ENCODE results near the gene LIN7C. TPM values are rescaled to one million over a fixed set of nuclear protein-coding genes. Genes with fewer than 3 reads are reported as not detected.

The LIN7C gene
- total and polyA plus RNA-seq, 2 of the 13 experiments (the other 11 are each of a cell fraction or from before 2014, with no cell fraction given): 14.8 to 37.2 TPM

DNA sequence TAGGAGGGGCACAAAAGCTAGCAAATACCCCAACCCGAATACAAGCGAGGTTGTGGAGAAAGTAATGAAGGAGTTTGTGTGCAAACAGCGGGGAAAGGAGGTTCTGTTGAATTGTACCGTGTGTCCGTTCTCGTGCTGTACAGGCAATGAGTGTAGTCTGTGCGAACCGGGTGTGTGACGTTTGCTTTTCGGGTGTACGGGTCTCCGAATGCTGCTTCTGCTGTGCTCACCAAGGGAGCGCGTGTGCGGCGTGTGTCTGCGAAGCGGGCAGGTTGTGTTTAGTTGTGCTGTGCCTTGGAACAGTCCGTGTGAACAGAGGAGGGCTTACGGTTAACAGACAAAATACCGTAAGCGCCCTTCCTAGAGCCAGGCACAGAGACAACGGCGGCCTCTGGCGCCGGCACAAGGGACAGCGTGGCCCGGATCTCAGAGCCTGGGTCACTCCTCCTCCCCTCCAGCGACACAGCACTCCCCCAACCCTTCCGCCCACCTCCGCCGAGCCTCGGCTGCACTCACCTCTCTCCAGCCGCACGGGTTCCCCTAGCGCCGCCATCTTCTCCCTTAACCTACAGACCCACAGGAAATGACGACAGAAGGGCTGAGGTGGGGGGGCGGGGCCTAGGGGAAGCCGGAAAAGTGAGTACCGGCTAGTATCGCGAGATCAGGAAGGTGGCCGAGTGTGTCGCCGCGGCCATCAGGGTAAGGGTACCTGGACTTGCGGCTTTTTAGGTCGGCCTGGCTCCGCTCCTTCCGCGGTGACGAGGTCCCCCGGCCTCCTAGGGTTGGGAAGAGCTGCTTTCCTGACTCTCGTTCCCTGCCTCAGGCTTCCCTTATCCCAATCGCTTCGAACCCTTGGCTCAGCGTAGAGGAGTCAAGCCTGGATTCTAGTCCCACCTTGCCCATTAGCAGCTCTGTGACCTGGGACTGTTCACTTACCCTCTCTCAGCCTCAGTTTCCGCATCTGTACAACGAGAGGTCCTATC, at the start of gene LIN7C (continued):
- TF ChIP-seq, protein P1, sequence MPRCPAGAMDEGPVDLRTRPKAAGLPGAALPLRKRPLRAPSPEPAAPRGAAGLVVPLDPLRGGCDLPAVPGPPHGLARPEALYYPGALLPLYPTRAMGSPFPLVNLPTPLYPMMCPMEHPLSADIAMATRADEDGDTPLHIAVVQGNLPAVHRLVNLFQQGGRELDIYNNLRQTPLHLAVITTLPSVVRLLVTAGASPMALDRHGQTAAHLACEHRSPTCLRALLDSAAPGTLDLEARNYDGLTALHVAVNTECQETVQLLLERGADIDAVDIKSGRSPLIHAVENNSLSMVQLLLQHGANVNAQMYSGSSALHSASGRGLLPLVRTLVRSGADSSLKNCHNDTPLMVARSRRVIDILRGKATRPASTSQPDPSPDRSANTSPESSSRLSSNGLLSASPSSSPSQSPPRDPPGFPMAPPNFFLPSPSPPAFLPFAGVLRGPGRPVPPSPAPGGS (CRISPR knock-in tag; IDR thresholded peaks at IDR 0.05): no peak
- TF ChIP-seq ZNF549 (CRISPR knock-in tag; IDR thresholded peaks at IDR 0.05) (no peak), NR2C2 (CRISPR knock-in tag; IDR thresholded peaks at IDR 0.05; ENCODE audit: borderline replicate concordance) (peak; percentile 90), SOX5 (CRISPR knock-in tag; IDR thresholded peaks at IDR 0.05; ENCODE audit: borderline replicate concordance) (no peak), KDM4B (CRISPR knock-in tag; IDR thresholded peaks at IDR 0.05) (no peak), ZNF367 (CRISPR knock-in tag; IDR thresholded peaks at IDR 0.05; ENCODE audit: borderline replicate concordance) (no peak), PHB2 (IDR thresholded peaks at IDR 0.05; ENCODE audit: partially characterized antibody) (no peak), NFE2L2 (IDR thresholded peaks at IDR 0.05; ENCODE audit: low read length) (no peak), NFYB (CRISPR knock-in tag; IDR thresholded peaks at IDR 0.05) (no peak), ZNF432 (CRISPR knock-in tag; IDR thresholded peaks at IDR 0.05; ENCODE audit: borderline replicate concordance) (no peak), HOXA9 (CRISPR knock-in tag; IDR thresholded peaks at IDR 0.05; ENCODE audit: borderline replicate concordance) (no peak), HDAC2 (CRISPR knock-in tag; IDR thresholded peaks at IDR 0.05) (peak; percentile 29; the same call in 1 of the 2 replicates), ZNF616 (CRISPR knock-in tag; IDR thresholded peaks at IDR 0.05; ENCODE audit: low read depth) (0 out of 2 replicates have a peak, but pooled peaks have one; percentile 75)
- TF ChIP-seq, protein P2, sequence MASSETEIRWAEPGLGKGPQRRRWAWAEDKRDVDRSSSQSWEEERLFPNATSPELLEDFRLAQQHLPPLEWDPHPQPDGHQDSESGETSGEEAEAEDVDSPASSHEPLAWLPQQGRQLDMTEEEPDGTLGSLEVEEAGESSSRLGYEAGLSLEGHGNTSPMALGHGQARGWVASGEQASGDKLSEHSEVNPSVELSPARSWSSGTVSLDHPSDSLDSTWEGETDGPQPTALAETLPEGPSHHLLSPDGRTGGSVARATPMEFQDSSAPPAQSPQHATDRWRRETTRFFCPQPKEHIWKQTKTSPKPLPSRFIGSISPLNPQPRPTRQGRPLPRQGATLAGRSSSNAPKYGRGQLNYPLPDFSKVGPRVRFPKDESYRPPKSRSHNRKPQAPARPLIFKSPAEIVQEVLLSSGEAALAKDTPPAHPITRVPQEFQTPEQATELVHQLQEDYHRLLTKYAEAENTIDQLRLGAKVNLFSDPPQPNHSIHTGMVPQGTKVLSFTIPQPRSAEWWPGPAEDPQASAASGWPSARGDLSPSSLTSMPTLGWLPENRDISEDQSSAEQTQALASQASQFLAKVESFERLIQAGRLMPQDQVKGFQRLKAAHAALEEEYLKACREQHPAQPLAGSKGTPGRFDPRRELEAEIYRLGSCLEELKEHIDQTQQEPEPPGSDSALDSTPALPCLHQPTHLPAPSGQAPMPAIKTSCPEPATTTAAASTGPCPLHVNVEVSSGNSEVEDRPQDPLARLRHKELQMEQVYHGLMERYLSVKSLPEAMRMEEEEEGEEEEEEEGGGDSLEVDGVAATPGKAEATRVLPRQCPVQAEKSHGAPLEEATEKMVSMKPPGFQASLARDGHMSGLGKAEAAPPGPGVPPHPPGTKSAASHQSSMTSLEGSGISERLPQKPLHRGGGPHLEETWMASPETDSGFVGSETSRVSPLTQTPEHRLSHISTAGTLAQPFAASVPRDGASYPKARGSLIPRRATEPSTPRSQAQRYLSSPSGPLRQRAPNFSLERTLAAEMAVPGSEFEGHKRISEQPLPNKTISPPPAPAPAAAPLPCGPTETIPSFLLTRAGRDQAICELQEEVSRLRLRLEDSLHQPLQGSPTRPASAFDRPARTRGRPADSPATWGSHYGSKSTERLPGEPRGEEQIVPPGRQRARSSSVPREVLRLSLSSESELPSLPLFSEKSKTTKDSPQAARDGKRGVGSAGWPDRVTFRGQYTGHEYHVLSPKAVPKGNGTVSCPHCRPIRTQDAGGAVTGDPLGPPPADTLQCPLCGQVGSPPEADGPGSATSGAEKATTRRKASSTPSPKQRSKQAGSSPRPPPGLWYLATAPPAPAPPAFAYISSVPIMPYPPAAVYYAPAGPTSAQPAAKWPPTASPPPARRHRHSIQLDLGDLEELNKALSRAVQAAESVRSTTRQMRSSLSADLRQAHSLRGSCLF (CRISPR knock-in tag; IDR thresholded peaks at IDR 0.05; ENCODE audit: borderline replicate concordance): peak; percentile 37; the same call in 1 of the 2 replicates
- TF ChIP-seq, protein P3, sequence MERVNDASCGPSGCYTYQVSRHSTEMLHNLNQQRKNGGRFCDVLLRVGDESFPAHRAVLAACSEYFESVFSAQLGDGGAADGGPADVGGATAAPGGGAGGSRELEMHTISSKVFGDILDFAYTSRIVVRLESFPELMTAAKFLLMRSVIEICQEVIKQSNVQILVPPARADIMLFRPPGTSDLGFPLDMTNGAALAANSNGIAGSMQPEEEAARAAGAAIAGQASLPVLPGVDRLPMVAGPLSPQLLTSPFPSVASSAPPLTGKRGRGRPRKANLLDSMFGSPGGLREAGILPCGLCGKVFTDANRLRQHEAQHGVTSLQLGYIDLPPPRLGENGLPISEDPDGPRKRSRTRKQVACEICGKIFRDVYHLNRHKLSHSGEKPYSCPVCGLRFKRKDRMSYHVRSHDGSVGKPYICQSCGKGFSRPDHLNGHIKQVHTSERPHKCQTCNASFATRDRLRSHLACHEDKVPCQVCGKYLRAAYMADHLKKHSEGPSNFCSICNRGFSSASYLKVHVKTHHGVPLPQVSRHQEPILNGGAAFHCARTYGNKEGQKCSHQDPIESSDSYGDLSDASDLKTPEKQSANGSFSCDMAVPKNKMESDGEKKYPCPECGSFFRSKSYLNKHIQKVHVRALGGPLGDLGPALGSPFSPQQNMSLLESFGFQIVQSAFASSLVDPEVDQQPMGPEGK (CRISPR knock-in tag; IDR thresholded peaks at IDR 0.05): no peak
- TF ChIP-seq, protein P4, sequence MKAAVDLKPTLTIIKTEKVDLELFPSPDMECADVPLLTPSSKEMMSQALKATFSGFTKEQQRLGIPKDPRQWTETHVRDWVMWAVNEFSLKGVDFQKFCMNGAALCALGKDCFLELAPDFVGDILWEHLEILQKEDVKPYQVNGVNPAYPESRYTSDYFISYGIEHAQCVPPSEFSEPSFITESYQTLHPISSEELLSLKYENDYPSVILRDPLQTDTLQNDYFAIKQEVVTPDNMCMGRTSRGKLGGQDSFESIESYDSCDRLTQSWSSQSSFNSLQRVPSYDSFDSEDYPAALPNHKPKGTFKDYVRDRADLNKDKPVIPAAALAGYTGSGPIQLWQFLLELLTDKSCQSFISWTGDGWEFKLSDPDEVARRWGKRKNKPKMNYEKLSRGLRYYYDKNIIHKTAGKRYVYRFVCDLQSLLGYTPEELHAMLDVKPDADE (CRISPR knock-in tag; IDR thresholded peaks at IDR 0.05): no peak
- TF ChIP-seq, protein P5, sequence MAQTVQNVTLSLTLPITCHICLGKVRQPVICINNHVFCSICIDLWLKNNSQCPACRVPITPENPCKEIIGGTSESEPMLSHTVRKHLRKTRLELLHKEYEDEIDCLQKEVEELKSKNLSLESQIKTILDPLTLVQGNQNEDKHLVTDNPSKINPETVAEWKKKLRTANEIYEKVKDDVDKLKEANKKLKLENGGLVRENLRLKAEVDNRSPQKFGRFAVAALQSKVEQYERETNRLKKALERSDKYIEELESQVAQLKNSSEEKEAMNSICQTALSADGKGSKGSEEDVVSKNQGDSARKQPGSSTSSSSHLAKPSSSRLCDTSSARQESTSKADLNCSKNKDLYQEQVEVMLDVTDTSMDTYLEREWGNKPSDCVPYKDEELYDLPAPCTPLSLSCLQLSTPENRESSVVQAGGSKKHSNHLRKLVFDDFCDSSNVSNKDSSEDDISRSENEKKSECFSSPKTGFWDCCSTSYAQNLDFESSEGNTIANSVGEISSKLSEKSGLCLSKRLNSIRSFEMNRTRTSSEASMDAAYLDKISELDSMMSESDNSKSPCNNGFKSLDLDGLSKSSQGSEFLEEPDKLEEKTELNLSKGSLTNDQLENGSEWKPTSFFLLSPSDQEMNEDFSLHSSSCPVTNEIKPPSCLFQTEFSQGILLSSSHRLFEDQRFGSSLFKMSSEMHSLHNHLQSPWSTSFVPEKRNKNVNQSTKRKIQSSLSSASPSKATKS (CRISPR knock-in tag; IDR thresholded peaks at IDR 0.05): no peak
